Osteocyte (in vitro differentiated cells): ENCODE measurements around the gene DDX31. TPM values are rescaled to one million over a fixed set of nuclear protein-coding genes. Genes with fewer than 3 reads are reported as not detected.

Source experiments
- DNase-seq: peaks from one replicate; pipeline ENCODE4 v3.0.0; 2021; ENCODE audit warnings: mixed read lengths; ENCODE audit not compliant: unreplicated experiment; ENCODE audit errors: extremely low spot score
- H3K27ac Mint-ChIP-seq: one replicate; pipeline ENCODE4 v1.8.0; 2021; ENCODE audit warnings: mild to moderate bottlenecking, mixed read lengths; ENCODE audit not compliant: unreplicated experiment
- H3K27me3 Mint-ChIP-seq: one replicate; pipeline ENCODE4 v1.8.0; 2021; ENCODE audit warnings: mixed read lengths; ENCODE audit not compliant: unreplicated experiment
- H3K36me3 Mint-ChIP-seq: one replicate; pipeline ENCODE4 v1.8.0; 2021; ENCODE audit warnings: mixed read lengths; ENCODE audit not compliant: unreplicated experiment
- H3K4me1 Mint-ChIP-seq: one replicate; pipeline ENCODE4 v1.8.0; 2021; ENCODE audit warnings: mixed read lengths; ENCODE audit not compliant: unreplicated experiment
- H3K4me3 Mint-ChIP-seq: one replicate; pipeline ENCODE4 v1.8.0; 2021; ENCODE audit warnings: mild to moderate bottlenecking, moderate library complexity, mixed read lengths; ENCODE audit not compliant: unreplicated experiment
- H3K9me3 Mint-ChIP-seq: one replicate; pipeline ENCODE4 v1.8.0; 2021; ENCODE audit warnings: mixed read lengths; ENCODE audit not compliant: unreplicated experiment
- total RNA-seq: library from RNA; stranded (reverse); gene quantifications from 2 replicates; pipeline ENCODE4 v1.2.1, GENCODE V29; 2021
- TF ChIP-seq, protein P1 (sequence below): fragments of 200-600 bp; sonication (generic); IDR thresholded peaks from 2 replicates; pipeline ENCODE4 v1.5.0; 2021; ENCODE audit warnings: antibody characterized with exemption, mild to moderate bottlenecking, moderate library complexity

Gene DDX31
- total RNA-seq, 1 donor from 2014 or later = 14.6 TPM

DNA sequence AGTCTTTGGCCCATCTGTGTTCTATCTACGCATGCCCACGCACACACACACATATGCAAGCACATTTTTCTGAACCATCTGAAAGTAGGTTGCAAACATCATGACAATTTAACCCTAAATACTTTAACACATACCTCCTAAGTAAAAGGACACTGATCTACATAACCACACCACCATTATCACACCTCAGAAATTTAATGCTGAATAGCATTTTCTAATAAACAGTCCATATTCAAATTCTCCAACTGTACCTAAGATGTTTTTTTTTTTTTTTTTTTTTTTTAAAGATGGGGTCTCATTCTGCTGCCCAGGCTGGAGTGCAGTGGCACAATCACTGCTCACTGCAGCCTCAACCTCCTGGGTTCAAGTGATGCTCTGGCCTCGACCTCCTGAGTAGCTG is 35.5 kb downstream of the DDX31 start:
- Mint-ChIP-seq H3K36me3 (peaks cover 45% of the 10 kb centered on the region), H3K27me3 (no peaks in the 10 kb centered on the region), H3K4me1 (peaks cover 10% of the 10 kb centered on the region), H3K9me3 (no peaks in the 10 kb centered on the region), H3K4me3 (no peak overlapping the region), H3K27ac (no peak overlapping the region)
- TF ChIP-seq, protein P1, sequence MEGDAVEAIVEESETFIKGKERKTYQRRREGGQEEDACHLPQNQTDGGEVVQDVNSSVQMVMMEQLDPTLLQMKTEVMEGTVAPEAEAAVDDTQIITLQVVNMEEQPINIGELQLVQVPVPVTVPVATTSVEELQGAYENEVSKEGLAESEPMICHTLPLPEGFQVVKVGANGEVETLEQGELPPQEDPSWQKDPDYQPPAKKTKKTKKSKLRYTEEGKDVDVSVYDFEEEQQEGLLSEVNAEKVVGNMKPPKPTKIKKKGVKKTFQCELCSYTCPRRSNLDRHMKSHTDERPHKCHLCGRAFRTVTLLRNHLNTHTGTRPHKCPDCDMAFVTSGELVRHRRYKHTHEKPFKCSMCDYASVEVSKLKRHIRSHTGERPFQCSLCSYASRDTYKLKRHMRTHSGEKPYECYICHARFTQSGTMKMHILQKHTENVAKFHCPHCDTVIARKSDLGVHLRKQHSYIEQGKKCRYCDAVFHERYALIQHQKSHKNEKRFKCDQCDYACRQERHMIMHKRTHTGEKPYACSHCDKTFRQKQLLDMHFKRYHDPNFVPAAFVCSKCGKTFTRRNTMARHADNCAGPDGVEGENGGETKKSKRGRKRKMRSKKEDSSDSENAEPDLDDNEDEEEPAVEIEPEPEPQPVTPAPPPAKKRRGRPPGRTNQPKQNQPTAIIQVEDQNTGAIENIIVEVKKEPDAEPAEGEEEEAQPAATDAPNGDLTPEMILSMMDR = no peak
- no peak for DNase-seq

DNA sequence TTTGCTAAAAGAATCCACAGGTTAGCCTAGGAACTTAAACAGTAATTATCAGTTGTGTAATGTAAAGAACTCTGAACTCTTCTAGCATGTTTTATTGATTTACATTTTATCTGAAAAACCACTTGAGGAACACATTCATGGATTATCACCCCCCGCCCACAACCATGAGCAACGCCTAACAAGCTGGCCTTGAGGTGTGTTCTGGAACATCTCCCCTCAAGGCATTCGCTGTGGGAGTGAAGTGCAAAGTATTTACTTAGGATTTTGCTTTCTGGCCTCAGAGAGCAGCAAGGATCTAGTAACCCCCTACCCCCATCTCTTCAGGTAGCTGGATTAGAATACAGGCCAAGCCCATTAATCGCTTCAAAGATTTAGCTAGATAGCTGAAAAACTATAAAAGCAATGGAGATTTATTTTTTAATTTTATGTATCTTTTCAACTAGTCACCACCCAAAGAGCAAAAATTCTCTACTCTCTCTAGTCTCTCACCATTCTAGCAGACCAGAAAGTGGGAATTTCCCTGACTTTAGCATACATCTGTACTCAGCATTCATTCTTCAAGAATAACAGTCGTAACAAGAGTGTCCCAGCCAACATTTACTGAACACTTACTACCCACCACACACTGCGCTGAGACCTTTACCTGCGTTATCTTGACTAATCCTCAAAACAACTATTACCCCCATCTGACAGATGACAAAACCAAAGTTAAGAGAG is 37.2 kb downstream of the DDX31 start:
- Mint-ChIP-seq H3K36me3 (peaks cover 44% of the 10 kb centered on the region), H3K4me3 (no peak overlapping the region), H3K4me1 (peaks cover 10% of the 10 kb centered on the region), H3K27me3 (no peaks in the 10 kb centered on the region), H3K27ac (no peak overlapping the region), H3K9me3 (no peaks in the 10 kb centered on the region)
- no peak for DNase-seq
- TF ChIP-seq, protein P1 = no peak

DNA sequence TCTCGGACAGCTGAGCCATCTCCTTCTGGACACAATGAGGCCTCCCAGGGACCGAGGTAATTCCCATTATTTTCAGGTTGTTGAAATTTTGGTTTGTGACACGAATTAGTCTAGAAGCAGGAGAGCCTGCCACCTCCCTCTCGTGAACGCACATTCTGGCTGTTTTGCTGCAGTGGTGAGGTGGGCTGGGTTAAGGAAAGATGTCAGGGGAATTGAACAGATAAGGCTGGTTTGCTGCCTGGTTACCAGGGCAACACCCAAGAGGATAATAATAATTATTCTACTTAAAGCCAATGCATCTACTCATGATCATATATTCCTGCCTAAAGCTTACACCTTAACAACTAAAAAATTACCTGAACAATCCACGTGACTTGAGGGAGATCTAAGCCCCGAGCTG is 38.1 kb downstream of the DDX31 start:
- DNase-seq = no peak
- H3K4me1 Mint-ChIP-seq = peaks cover 10% of the 10 kb centered on the region
- H3K4me3 Mint-ChIP-seq = no peak overlapping the region
- peak overlapping the region; percentile 31 for H3K27ac Mint-ChIP-seq
- peaks cover 38% of the 10 kb centered on the region for H3K36me3 Mint-ChIP-seq
- H3K27me3 Mint-ChIP-seq = no peaks in the 10 kb centered on the region
- H3K9me3 Mint-ChIP-seq = no peaks in the 10 kb centered on the region
- TF ChIP-seq, protein P1 = no peak

DNA sequence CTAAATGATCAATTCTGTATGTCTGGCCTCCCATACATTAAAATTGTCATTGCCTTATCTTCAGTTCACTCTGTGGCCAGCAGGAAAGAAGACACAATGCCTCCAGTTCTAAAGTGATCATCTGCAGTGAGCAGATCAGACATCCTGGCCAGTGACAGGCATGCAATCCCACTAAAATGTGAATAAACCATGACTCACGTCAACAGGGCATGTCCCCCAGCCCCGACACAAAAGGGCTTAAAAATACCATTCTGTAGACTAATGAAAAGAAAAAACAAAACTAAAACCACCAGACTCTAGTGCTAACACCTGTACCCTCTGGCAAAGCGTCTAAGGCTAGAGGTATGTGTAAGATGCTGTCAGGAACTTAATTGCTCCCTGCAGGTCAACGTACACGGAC is 38.5 kb downstream of the DDX31 start:
- DNase-seq = no peak
- peak overlapping the region; percentile 31 for H3K27ac Mint-ChIP-seq
- TF ChIP-seq, protein P1 = no peak
- no peak overlapping the region for H3K4me3 Mint-ChIP-seq
- H3K9me3 Mint-ChIP-seq = no peaks in the 10 kb centered on the region
- peaks cover 10% of the 10 kb centered on the region for H3K4me1 Mint-ChIP-seq
- H3K27me3 Mint-ChIP-seq = no peaks in the 10 kb centered on the region
- peaks cover 40% of the 10 kb centered on the region for H3K36me3 Mint-ChIP-seq

DNA sequence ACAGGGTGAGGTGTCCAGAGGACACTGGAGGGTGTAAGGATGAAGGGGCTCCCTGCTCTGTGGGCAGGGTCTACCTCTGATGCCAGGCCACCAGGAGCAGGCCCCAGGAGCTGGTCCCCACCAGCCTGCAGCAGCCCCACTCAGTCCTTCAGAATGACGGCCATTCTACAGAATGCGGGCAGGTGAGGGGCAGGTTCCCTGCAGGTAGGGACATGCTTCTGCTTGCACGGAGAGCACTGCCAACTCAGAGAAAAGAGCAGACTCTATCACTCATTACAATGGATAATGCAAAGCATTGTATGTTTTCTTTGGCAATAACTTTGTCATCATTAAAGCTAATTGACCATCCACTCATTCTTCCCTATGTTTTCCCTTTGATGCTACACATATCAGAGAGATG is 39.0 kb downstream of the DDX31 start:
- Mint-ChIP-seq H3K9me3 (no peaks in the 10 kb centered on the region), H3K36me3 (peaks cover 45% of the 10 kb centered on the region)

More for the DNA sequence above, 39.0 kb downstream of the DDX31 start:
- H3K4me3 Mint-ChIP-seq = no peak overlapping the region
- no peak for DNase-seq
- no peaks in the 10 kb centered on the region for H3K27me3 Mint-ChIP-seq
- TF ChIP-seq, protein P1 = no peak
- H3K4me1 Mint-ChIP-seq = peaks cover 10% of the 10 kb centered on the region
- H3K27ac Mint-ChIP-seq = no peak overlapping the region
